Neutrophil (primary cell): Measurements from ENCODE around the gene TELO2.

ENCODE experiments used
- H3K27ac ChIP-seq: fragments of 200-600 bp; sonication (generic); 2 replicates; pipeline ENCODE4 v1.5.1; 2016; ENCODE audit warnings: mild to moderate bottlenecking, moderate library complexity
- H3K27me3 ChIP-seq: fragments of 200-600 bp; sonication (generic); 2 replicates; pipeline ENCODE4 v1.6.0; 2016; ENCODE audit warnings: mild to moderate bottlenecking
- H3K36me3 ChIP-seq: fragments of 200-600 bp; sonication (generic); 2 replicates; pipeline ENCODE4 v1.5.1; 2017
- H3K4me1 ChIP-seq, 2 experiments: fragments of 200-600 bp in 1 of 2; sonication (generic) in 1 of 2; 1 replicate in 1 of 2; 2 replicates in 1 of 2; pipeline versions ENCODE4 v1.5.1 to v1.6.1; 2013 to 2016; ENCODE audit warnings: low read depth in 1 of 2, low read length in 1 of 2, mild to moderate bottlenecking in 1 of 2, moderate library complexity in 1 of 2; ENCODE audit not compliant: control insufficient read depth in 1 of 2, insufficient read depth in 1 of 2
- H3K4me3 ChIP-seq, 2 experiments: fragments of 200-600 bp in 1 of 2; sonication (generic) in 1 of 2; 1 replicate in 1 of 2; 2 replicates in 1 of 2; pipeline ENCODE4 v1.5.1; 2013 to 2016; ENCODE audit warnings: low read depth in 1 of 2, low read length in 1 of 2, mild to moderate bottlenecking in 1 of 2, moderate library complexity in 1 of 2
- H3K9me3 ChIP-seq: fragments of 200-600 bp; sonication (generic); 2 replicates; pipeline ENCODE4 v1.5.1; 2016
- CTCF ChIP-seq: fragments of 200-600 bp; sonication (generic); IDR thresholded peaks from 2 replicates; pipeline ENCODE4 v1.5.1; 2016; ENCODE audit warnings: antibody characterized with exemption

Gene TELO2

DNA sequence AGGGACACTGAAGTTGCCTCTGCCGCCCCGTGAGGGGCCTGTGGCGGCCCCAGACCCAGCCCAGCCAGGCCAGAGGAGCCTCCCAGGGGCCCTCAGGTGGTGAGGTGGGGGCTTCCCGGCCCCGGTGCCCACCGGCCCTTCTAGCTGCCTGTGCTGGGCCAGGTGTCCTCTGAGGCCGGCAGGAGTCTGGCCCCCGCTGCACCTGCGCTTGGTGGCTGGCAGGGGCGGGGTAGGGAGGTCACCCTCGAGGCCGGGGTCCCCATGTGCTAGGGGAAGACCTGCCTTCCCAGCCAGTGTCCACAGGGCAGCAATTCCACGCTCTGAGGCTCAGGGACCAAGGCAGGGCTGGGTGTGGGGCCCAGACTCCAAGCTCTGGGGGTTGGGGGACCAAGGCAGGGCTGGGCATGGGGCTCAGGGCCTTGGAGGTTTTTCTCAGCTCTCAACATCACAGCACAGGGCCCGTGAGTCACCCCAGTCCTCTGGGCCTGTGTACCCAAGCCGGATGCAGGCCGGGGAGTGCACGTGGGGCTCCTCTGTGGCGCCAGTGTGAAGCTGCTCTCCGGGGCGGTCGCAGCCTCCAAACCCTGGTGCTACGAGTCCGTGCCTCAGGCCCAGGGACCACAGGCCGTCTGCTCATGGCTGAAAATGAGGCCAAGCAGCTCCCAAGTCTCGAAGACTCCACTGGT is 47.5 kb upstream of the TELO2 start:
- Histone ChIP-seq H3K4me1 (no peaks in the 10 kb centered on the region), H3K27ac (no peak overlapping the region), H3K4me3 (no peak overlapping the region), H3K9me3 (no peaks in the 10 kb centered on the region), H3K36me3 (peaks cover 58% of the 10 kb centered on the region), H3K27me3 (no peaks in the 10 kb centered on the region)
- no peak for TF ChIP-seq CTCF

DNA sequence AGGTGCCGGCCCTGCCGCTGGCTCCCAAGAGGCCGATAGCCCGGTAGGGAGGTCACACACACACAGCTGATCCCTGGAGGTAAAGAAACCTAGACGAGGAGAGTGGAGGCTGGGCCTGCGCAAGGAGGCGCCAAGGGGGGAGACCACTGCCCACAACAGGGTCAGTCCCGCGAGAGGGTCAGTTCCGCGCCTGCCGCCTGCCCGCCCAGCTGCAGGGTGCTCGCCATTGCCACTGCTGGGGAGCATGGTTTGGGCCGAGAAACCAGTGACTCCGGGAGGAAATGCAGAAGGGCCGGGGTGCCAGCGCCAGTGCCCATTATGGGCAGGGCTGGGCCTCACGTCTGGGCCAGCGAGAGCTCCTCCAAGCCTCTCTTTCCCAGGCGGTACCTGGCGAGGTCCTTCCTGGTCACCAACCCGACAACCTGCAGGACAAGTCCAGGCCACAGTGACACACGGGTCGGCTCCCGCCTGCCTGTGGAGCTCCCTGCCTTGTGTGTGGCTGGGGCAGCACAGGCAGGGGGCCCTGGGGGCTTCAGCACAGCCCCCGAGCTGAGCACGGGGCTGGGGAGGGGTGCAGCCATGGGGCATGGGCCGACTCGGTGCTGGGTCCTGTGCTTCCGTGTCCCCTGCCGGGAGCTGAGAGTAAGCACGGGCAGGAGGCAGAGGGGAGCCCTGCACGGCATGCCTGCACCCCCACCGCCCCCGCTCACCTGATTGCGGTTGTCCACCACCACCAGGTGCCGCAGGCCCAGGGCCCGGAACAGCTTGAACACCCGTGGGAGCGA is 46.7 kb upstream of the TELO2 start:
- no peak overlapping the region for H3K4me3 ChIP-seq
- no peaks in the 10 kb centered on the region for H3K4me1 ChIP-seq
- no peak overlapping the region for H3K27ac ChIP-seq
- no peaks in the 10 kb centered on the region for H3K9me3 ChIP-seq
- H3K36me3 ChIP-seq, result peaks cover 66% of the 10 kb centered on the region
- TF ChIP-seq CTCF, result no peak
- no peaks in the 10 kb centered on the region for H3K27me3 ChIP-seq

- Histone ChIP-seq H3K9me3 (no peaks in the 10 kb centered on the region), H3K27ac (no peak overlapping the region), H3K4me1 (no peaks in the 10 kb centered on the region), H3K4me3 (no peak overlapping the region), H3K27me3 (no peaks in the 10 kb centered on the region), H3K36me3 (peaks cover 81% of the 10 kb centered on the region)
- TF ChIP-seq CTCF, result no peak
These were observed 45.2 kb upstream of the TELO2 start for GRCh38 chr16:1447965-1448364.

GRCh38 chr16:1448536-1449116 is 44.5 kb upstream of the TELO2 start:
- TF ChIP-seq CTCF, result no peak
- H3K4me3 ChIP-seq, result no peak overlapping the region
- no peak overlapping the region for H3K27ac ChIP-seq
- peaks cover 88% of the 10 kb centered on the region for H3K36me3 ChIP-seq
- no peaks in the 10 kb centered on the region for H3K4me1 ChIP-seq
- no peaks in the 10 kb centered on the region for H3K27me3 ChIP-seq
- no peaks in the 10 kb centered on the region for H3K9me3 ChIP-seq

DNA sequence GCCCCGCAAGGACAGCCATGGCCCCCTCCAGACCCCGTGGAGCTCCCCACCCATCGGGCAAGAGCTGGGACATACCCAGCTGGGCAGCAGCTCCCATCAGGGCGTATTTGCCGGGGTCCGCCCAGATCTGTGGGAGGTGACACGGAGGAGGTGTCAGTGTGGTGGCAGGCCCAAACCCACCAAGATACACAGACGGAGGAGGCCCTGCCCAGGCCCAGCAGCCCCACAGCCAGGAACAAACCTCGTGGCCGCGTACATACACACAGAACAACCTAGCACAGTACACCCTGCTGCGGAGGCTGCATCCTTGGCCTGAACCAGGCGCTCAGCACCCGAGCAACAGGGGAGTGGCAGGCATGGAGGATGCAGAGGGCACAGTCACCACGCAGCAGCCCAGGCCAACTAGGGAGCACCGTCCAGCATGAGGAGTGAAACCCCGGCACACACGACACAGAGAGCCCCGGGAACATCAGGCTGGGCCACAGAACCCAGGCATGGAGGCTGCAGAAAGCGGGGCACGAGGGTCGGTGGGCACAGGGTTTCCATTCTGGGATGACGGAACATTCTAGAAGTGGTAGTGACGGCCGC is 43.9 kb upstream of the TELO2 start:
- no peaks in the 10 kb centered on the region for H3K9me3 ChIP-seq
- no peaks in the 10 kb centered on the region for H3K4me1 ChIP-seq
- no peak for TF ChIP-seq CTCF
- H3K27ac ChIP-seq, result no peak overlapping the region
- H3K4me3 ChIP-seq, result no peak overlapping the region
- H3K36me3 ChIP-seq, result peaks cover 94% of the 10 kb centered on the region
- H3K27me3 ChIP-seq, result no peaks in the 10 kb centered on the region
